ENCODE data around the gene ALLC. TPM values are rescaled to one million over a fixed set of nuclear protein-coding genes. Genes with fewer than 3 reads are reported as not detected.

Gene ALLC
- total and polyA plus RNA-seq, 2 experiments from 2014 or later = not detected

GRCh38 chr2:3664118-3664517, 6.1 kb downstream of the ALLC start (continued):
- TF ChIP-seq ZNF462 (CRISPR knock-in tag; IDR thresholded peaks at IDR 0.05) (no peak), ZNF331 (CRISPR knock-in tag; IDR thresholded peaks at IDR 0.05; ENCODE audit: low read depth) (no peak)

GRCh38 chr2:3664925-3665324, 6.9 kb downstream of the ALLC start:
- Mint-ChIP-seq H3K36me3 (ENCODE audit: low read depth) (peaks cover 3% of the 10 kb centered on the region; the same call in 1 of the 3 replicates), H3K27ac (no peak overlapping the region), H3K4me1 (peaks cover 3% of the 10 kb centered on the region), H3K9me3 (peaks cover 8% of the 10 kb centered on the region; the same call in 2 of the 3 replicates), H3K4me3 (no peak overlapping the region), H3K27me3 (ENCODE audit: insufficient read depth, low read depth, poor library complexity) (peaks cover 6% of the 10 kb centered on the region)
- H3K27ac ChIP-seq (ENCODE audit: low read depth) = no peak overlapping the region
- no peaks in the 10 kb centered on the region for H3F3A ChIP-seq (replicated peaks; ENCODE audit: low read depth)
- H3K79me2 ChIP-seq (replicated peaks; ENCODE audit: insufficient read depth) = no peaks in the 10 kb centered on the region
- DNase-seq (ENCODE audit: low spot score) (no peak), ATAC-seq (no peak)
- H2AFZ ChIP-seq = no peak overlapping the region
- H3K4me1 ChIP-seq (ENCODE audit: insufficient read depth) = 0 out of 2 replicates have a peak, but pooled peaks cover 4% of the 10 kb centered on the region
- no peaks in the 10 kb centered on the region for H3K9me2 ChIP-seq (ENCODE audit: insufficient read depth)
- H4K20me1 ChIP-seq (replicated peaks; ENCODE audit: insufficient read depth) = no peaks in the 10 kb centered on the region
- no peak overlapping the region for H3K4me2 ChIP-seq
- no peaks in the 10 kb centered on the region for H3K27me3 ChIP-seq (ENCODE audit: insufficient read depth)
- H3K36me3 ChIP-seq (ENCODE audit: insufficient read depth) = no peaks in the 10 kb centered on the region
- no peak overlapping the region for H3K4me3 ChIP-seq
- TF ChIP-seq POLR2AphosphoS5 (IDR thresholded peaks at IDR 0.05; ENCODE audit: low read depth) (no peak), EZH2 (IDR thresholded peaks at IDR 0.05; ENCODE audit: low read depth, unreplicated experiment) (no peak), ZNF462 (CRISPR knock-in tag; IDR thresholded peaks at IDR 0.05) (no peak), ZNF114 (CRISPR knock-in tag; IDR thresholded peaks at IDR 0.05) (no peak), CREB1 (CRISPR knock-in tag; IDR thresholded peaks at IDR 0.05; ENCODE audit: low read depth) (no peak), EZH2phosphoT487 (IDR thresholded peaks at IDR 0.05; ENCODE audit: unreplicated experiment) (no peak), ZNF331 (CRISPR knock-in tag; IDR thresholded peaks at IDR 0.05; ENCODE audit: low read depth) (no peak), JUNB (IDR thresholded peaks at IDR 0.05; ENCODE audit: unreplicated experiment) (no peak)

Data from GM23338 (cell line).